ENCODE measurements around the gene GTF2I. TPM values are rescaled to one million over a fixed set of nuclear protein-coding genes. Genes with fewer than 3 reads are reported as not detected.
"Not testable (repeated sequence)": the region's sequence is repeated elsewhere in the genome, so short reads cannot be mapped to it uniquely, and the experiment has no call there.

GTF2I gene
- total RNA-seq, 2 experiments from 2014 or later, result 105 to 109 TPM

DNA sequence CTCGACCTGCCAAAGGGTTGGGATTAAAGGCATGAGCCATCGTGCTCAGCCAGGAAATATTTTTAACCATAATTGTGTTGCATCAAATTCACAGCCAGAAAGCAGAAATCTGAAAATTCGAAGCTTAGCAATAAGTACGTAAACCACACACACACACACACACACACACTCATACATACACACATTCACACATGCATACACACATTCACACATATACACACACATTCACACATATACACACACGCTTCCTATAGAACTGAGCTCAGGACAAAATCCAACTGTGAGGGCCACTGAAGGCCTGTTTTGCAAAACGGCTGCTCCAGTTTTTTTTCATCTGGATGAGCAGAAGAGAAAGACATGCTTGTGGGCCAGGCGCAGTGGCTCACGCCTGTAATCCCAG, 25.0 kb upstream of the GTF2I start:
- ChIA-PET CTCF (no interaction called here), POLR2A (no interaction called here)
- Mint-ChIP-seq H3K27ac (no peak overlapping the region), H3K4me3 (no peak overlapping the region), H3K9me3 (no peaks in the 10 kb centered on the region), H3K36me3 (ENCODE audit: low read depth) (no peaks in the 10 kb centered on the region), H3K4me1 (ENCODE audit: low read depth) (no peaks in the 10 kb centered on the region), H3K27me3 (no peaks in the 10 kb centered on the region)
- Histone ChIP-seq H3K27ac (ENCODE audit: low read depth in 1 of 2, low read length in 2 of 2) (no peak overlapping the region), H3K4me3 (ENCODE audit: low read length) (no peak overlapping the region), H3K4me1 (ENCODE audit: insufficient read depth, low read length) (peaks cover 3% of the 10 kb centered on the region), H3K36me3 (ENCODE audit: insufficient read depth, low read length) (no peaks in the 10 kb centered on the region), H3K9me3 (ENCODE audit: control insufficient read depth in 1 of 2, insufficient read depth in 1 of 2, low read length in 2 of 2) (no peaks in the 10 kb centered on the region), H3K27me3 (ENCODE audit: control insufficient read depth in 1 of 2, insufficient read depth in 2 of 2, low read length in 2 of 2) (no peaks in the 10 kb centered on the region)
- no peak for TF ChIP-seq CTCF (IDR thresholded peaks at IDR 0.05)
- no peak for ATAC-seq (ENCODE audit: poor library complexity)
- intact Hi-C loops (cut with DNase I, micrococcal nuclease), result no loop called here
- DNase-seq, result no peak

DNA sequence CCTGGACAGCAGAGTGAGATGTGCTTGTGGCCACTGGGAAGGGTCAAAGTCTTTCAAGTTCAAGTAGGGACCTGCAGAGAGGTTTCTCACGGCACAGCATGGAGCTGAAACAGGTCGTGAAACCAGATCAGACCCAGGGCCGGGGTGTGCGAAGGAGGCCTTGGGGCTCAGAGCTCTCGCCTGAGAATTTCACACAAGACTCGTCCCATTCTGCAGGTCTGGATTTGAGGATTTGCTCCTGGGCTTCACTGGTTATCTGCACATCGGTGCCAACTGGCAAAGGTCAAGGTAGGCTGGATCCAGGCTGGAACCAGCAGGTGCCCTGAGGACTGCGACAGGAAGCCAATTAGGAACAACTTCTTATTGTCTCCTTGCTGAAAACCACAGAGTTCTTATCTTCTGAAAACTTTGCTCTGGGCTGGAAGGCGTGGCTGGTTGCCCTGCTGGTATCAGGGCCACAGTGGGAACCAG, 24.0 kb upstream of the GTF2I start:
- intact Hi-C loops (cut with DNase I, micrococcal nuclease), result no loop called here
- ChIA-PET POLR2A (no interaction called here), CTCF (no interaction called here)

DNA sequence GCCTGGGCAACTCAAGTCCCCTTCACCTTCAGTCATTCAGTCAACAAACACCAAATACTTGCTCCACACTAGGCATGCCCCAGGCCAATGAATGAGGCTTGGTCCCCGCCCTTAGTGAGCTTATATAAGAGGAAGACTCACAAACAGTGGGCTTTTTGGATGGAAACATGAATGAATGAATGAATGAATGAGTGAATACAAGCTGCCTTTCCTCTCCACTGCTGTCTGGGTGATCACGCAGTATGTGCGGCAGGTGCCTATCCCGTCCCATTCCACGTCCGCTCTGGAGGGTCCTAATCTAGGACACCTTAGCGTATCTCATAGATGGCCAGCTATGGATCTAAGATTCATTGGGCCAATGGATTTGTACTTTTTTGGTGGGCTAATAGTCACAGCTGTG, 19.8 kb upstream of the GTF2I start:
- CTCF ChIA-PET, result no interaction called here
- no peak overlapping the region for H3K4me3 Mint-ChIP-seq
- no peak overlapping the region for H3K4me3 ChIP-seq (ENCODE audit: low read length)
- no peak overlapping the region for H3K27ac Mint-ChIP-seq
- intact Hi-C loops (cut with DNase I, micrococcal nuclease), result no loop called here
- ATAC-seq (ENCODE audit: poor library complexity), result no peak
- H3K27ac ChIP-seq (ENCODE audit: low read depth in 1 of 2, low read length in 2 of 2), result no peak overlapping the region
- no peak for TF ChIP-seq CTCF (IDR thresholded peaks at IDR 0.05)
- no peaks in the 10 kb centered on the region for H3K36me3 ChIP-seq (ENCODE audit: insufficient read depth, low read length)
- no peaks in the 10 kb centered on the region for H3K27me3 Mint-ChIP-seq
- H3K4me1 Mint-ChIP-seq (ENCODE audit: low read depth), result no peaks in the 10 kb centered on the region
- no peak for DNase-seq
- H3K27me3 ChIP-seq (ENCODE audit: control insufficient read depth in 1 of 2, insufficient read depth in 2 of 2, low read length in 2 of 2), result no peaks in the 10 kb centered on the region
- POLR2A ChIA-PET, result no interaction called here
- H3K9me3 ChIP-seq (ENCODE audit: control insufficient read depth in 1 of 2, insufficient read depth in 1 of 2, low read length in 2 of 2), result no peaks in the 10 kb centered on the region
- no peaks in the 10 kb centered on the region for H3K4me1 ChIP-seq (ENCODE audit: insufficient read depth, low read length)
- no peaks in the 10 kb centered on the region for H3K9me3 Mint-ChIP-seq
- H3K36me3 Mint-ChIP-seq (ENCODE audit: low read depth), result no peaks in the 10 kb centered on the region

More for the DNA sequence above, 24.0 kb upstream of the GTF2I start:
- Mint-ChIP-seq H3K27ac (no peak overlapping the region), H3K4me3 (no peak overlapping the region), H3K4me1 (ENCODE audit: low read depth) (no peaks in the 10 kb centered on the region), H3K27me3 (no peaks in the 10 kb centered on the region), H3K36me3 (ENCODE audit: low read depth) (no peaks in the 10 kb centered on the region), H3K9me3 (no peaks in the 10 kb centered on the region)
- no peaks in the 10 kb centered on the region for H3K4me1 ChIP-seq (ENCODE audit: insufficient read depth, low read length)
- no peaks in the 10 kb centered on the region for H3K9me3 ChIP-seq (ENCODE audit: control insufficient read depth in 1 of 2, insufficient read depth in 1 of 2, low read length in 2 of 2)
- H3K27ac ChIP-seq (ENCODE audit: low read depth in 1 of 2, low read length in 2 of 2), result no peak overlapping the region
- TF ChIP-seq CTCF (IDR thresholded peaks at IDR 0.05), result no peak
- ATAC-seq (ENCODE audit: poor library complexity), result no peak
- no peak overlapping the region for H3K4me3 ChIP-seq (ENCODE audit: low read length)
- DNase-seq, result no peak
- H3K27me3 ChIP-seq (ENCODE audit: control insufficient read depth in 1 of 2, insufficient read depth in 2 of 2, low read length in 2 of 2), result no peaks in the 10 kb centered on the region
- H3K36me3 ChIP-seq (ENCODE audit: insufficient read depth, low read length), result no peaks in the 10 kb centered on the region

- Histone ChIP-seq H3K27ac (ENCODE audit: low read depth in 1 of 2, low read length in 2 of 2) (peak overlapping the region; percentile 46 to 59), H3K4me3 (ENCODE audit: low read length) (peak overlapping the region; percentile 52), H3K4me1 (ENCODE audit: insufficient read depth, low read length) (peaks cover 12% of the 10 kb centered on the region)
- not testable (repeated sequence) for H3K27me3 Mint-ChIP-seq; H3K36me3 ChIP-seq (ENCODE audit: insufficient read depth, low read length); H3K27me3 ChIP-seq (ENCODE audit: control insufficient read depth in 1 of 2, insufficient read depth in 2 of 2, low read length in 2 of 2); H3K9me3 Mint-ChIP-seq; H3K36me3 Mint-ChIP-seq (ENCODE audit: low read depth); H3K9me3 ChIP-seq (ENCODE audit: control insufficient read depth in 1 of 2, insufficient read depth in 1 of 2, low read length in 2 of 2)
- ChIA-PET CTCF (interaction anchor here (1.0 to 1.2 kb wide), 2 partner anchors 9 to 200 kb away, joined by 3 read pairs; no protein-coding TSS in a partner anchor), POLR2A (interaction anchor here (0.8 kb wide), 1 partner anchor 8 kb away, joined by 3 read pairs; no protein-coding TSS in a partner anchor)
- intact Hi-C loops (cut with DNase I, micrococcal nuclease), result loop anchor here in 1 of 2 experiments (10.0 kb wide), 1 partner anchor 475 kb away; the partner anchor contains the start of gene EIF4H
- Mint-ChIP-seq H3K27ac (peak overlapping the region; percentile 90), H3K4me3 (peak overlapping the region; percentile 90), H3K4me1 (ENCODE audit: low read depth) (peaks cover 24% of the 10 kb centered on the region)
- DNase-seq, result peak in 13 of 14 experiments; percentile 29 to 83 (median 67)
- ATAC-seq (ENCODE audit: poor library complexity), result peak; percentile 88
These were observed 7.5 kb upstream of the GTF2I start for GRCh38 chr7:74650055-74650454.

DNA sequence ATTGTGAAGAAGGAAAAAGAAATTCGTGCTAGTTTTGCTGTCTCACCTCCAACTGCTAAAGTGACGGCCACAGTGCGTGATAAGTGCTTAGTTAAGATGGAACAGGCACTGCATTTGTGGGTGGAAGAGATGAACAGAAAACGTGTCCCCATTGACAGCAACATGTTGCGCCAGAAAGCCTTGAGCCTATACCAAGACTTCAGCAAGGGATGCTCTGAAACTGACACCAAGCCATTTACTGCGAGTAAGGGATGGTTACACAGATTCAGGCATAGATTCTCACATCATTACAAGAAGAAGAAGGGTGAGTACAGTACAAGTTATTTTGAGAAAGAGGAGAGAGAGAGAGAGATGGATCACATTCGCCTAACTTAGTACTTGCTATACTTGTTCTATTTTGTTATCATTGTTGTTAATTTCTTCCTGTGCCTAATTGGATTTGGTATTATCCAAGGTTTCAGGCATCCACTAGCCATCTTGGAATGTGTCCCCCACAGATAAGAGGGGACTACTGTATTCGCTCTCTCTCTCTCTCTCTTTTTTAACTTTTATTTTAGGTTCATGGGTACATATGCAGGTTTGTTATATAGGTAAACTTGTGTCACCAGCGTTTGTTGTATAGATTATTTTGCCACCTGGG, 6.9 kb upstream of the GTF2I start:
- H3K9me3 Mint-ChIP-seq; H3K36me3 Mint-ChIP-seq (ENCODE audit: low read depth); H3K27me3 Mint-ChIP-seq; H3K36me3 ChIP-seq (ENCODE audit: insufficient read depth, low read length); H3K27me3 ChIP-seq (ENCODE audit: control insufficient read depth in 1 of 2, insufficient read depth in 2 of 2, low read length in 2 of 2); POLR2A ChIA-PET; H3K9me3 ChIP-seq (ENCODE audit: control insufficient read depth in 1 of 2, insufficient read depth in 1 of 2, low read length in 2 of 2): not testable (repeated sequence)
- peaks cover 29% of the 10 kb centered on the region for H3K4me1 Mint-ChIP-seq (ENCODE audit: low read depth)
- ATAC-seq (ENCODE audit: poor library complexity) (peak; percentile 56), DNase-seq (peak in 1 of 14 experiments; percentile 30)
- peak overlapping the region; percentile 90 for H3K27ac Mint-ChIP-seq
- CTCF ChIA-PET, result interaction anchor here (1.0 to 1.2 kb wide), 2 partner anchors 8 to 200 kb away, joined by 3 read pairs; no protein-coding TSS in a partner anchor
- intact Hi-C loops (cut with DNase I, micrococcal nuclease), result loop anchor here in 1 of 2 experiments (10.0 kb wide), 1 partner anchor 476 kb away; the partner anchor contains the start of gene EIF4H
- Histone ChIP-seq H3K4me1 (ENCODE audit: insufficient read depth, low read length) (peaks cover 15% of the 10 kb centered on the region), H3K27ac (ENCODE audit: low read depth in 1 of 2, low read length in 2 of 2) (peak overlapping the region; percentile 46 to 59), H3K4me3 (ENCODE audit: low read length) (peak overlapping the region; percentile 52)
- peak overlapping the region; percentile 90 for H3K4me3 Mint-ChIP-seq

All from CD4-positive, alpha-beta T cell (primary cell).